Stomach smooth muscle (tissue), 2 donors: Measurements from ENCODE around the gene BRINP3.

ENCODE experiments used
- H3K27ac ChIP-seq: one replicate; pipeline ENCODE4 v1.7.0; 2013; ENCODE audit warnings: mild to moderate bottlenecking, low read length, inconsistent platforms
- H3K27me3 ChIP-seq, 2 donors: one replicate each; pipeline ENCODE4 v1.7.0; 2013; ENCODE audit warnings: low read length in 2 of 2; ENCODE audit not compliant: insufficient read depth in 2 of 2, control insufficient read depth in 1 of 2
- H3K36me3 ChIP-seq, 2 donors: one replicate each; pipeline ENCODE4 v1.7.0; 2013; ENCODE audit warnings: low read length in 2 of 2; ENCODE audit not compliant: control insufficient read depth in 2 of 2, insufficient read depth in 2 of 2
- H3K4me1 ChIP-seq: one replicate; pipeline ENCODE4 v1.7.0; 2013; ENCODE audit warnings: low read length; ENCODE audit not compliant: control insufficient read depth, insufficient read depth
- H3K4me3 ChIP-seq, 2 donors: one replicate each; pipeline ENCODE4 v1.7.0; 2013; ENCODE audit warnings: low read length in 2 of 2
- H3K9ac ChIP-seq, 2 donors: one replicate each; pipeline ENCODE4 v1.7.0; 2013; ENCODE audit warnings: low read length in 2 of 2, mild to moderate bottlenecking in 1 of 2
- H3K9me3 ChIP-seq, 2 donors: one replicate each; pipeline ENCODE4 v1.7.0; 2013; ENCODE audit warnings: low read length in 2 of 2; ENCODE audit not compliant: control insufficient read depth in 2 of 2
- donor health status: healthy.
- donor health status: Pancreatic carcinoma.

The BRINP3 gene

GRCh38 chr1:190399233-190399632 lies 78.4 kb downstream of the BRINP3 start:
- Histone ChIP-seq H3K4me3 (no peak overlapping the region), H3K9ac (no peak overlapping the region), H3K27ac (no peak overlapping the region), H3K36me3 (no peaks in the 10 kb centered on the region), H3K4me1 (no peaks in the 10 kb centered on the region), H3K27me3 (no peaks in the 10 kb centered on the region), H3K9me3 (no peaks in the 10 kb centered on the region)

- H3K9ac ChIP-seq = no peak overlapping the region
- no peaks in the 10 kb centered on the region for H3K9me3 ChIP-seq
- H3K4me3 ChIP-seq = no peak overlapping the region
Measured at GRCh38 chr1:190391582-190391981, 86.1 kb downstream of the BRINP3 start.

GRCh38 chr1:190377991-190378390 lies 99.7 kb downstream of the BRINP3 start:
- no peak overlapping the region for H3K4me3 ChIP-seq
- no peak overlapping the region for H3K27ac ChIP-seq
- H3K9ac ChIP-seq = no peak overlapping the region
- H3K27me3 ChIP-seq = no peaks in the 10 kb centered on the region
- H3K36me3 ChIP-seq = no peaks in the 10 kb centered on the region
- H3K4me1 ChIP-seq = no peaks in the 10 kb centered on the region
- no peaks in the 10 kb centered on the region for H3K9me3 ChIP-seq

More at GRCh38 chr1:190391582-190391981, 86.1 kb downstream of the BRINP3 start:
- Histone ChIP-seq H3K36me3 (no peaks in the 10 kb centered on the region), H3K27ac (no peak overlapping the region), H3K4me1 (no peaks in the 10 kb centered on the region), H3K27me3 (no peaks in the 10 kb centered on the region)

- Histone ChIP-seq H3K4me3 (no peak overlapping the region), H3K9ac (no peak overlapping the region)
Measured at GRCh38 chr1:190377294-190377693, 100.4 kb downstream of the BRINP3 start.

DNA sequence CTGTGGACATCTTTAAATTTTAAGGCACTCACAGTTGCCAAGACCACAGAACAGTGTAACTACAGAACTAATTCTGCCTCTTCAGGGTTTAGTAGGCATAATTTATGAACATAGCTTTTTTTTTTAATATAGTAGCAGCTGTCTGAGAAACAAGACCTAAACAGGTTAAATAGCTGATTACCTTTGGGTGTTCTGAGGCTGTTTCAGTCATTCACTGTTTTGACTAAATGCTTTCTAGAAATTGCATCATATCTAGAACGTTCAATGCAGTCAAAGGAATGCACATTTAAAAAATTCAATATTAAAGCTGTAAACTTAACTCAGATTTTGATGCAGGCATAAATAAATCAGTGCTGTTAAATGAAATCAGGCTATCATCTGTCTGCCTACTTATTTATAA lies 101.6 kb downstream of the BRINP3 start:
- Histone ChIP-seq H3K9ac (no peak overlapping the region), H3K9me3 (no peaks in the 10 kb centered on the region), H3K4me3 (no peak overlapping the region), H3K27ac (no peak overlapping the region), H3K4me1 (no peaks in the 10 kb centered on the region), H3K27me3 (no peaks in the 10 kb centered on the region), H3K36me3 (no peaks in the 10 kb centered on the region)

More at GRCh38 chr1:190377294-190377693, 100.4 kb downstream of the BRINP3 start:
- Histone ChIP-seq H3K4me1 (no peaks in the 10 kb centered on the region), H3K36me3 (no peaks in the 10 kb centered on the region), H3K27ac (no peak overlapping the region), H3K27me3 (no peaks in the 10 kb centered on the region), H3K9me3 (no peaks in the 10 kb centered on the region)

- H3K36me3 ChIP-seq = no peaks in the 10 kb centered on the region
- no peaks in the 10 kb centered on the region for H3K27me3 ChIP-seq
- H3K9me3 ChIP-seq = no peaks in the 10 kb centered on the region
- no peak overlapping the region for H3K27ac ChIP-seq
- H3K4me3 ChIP-seq = no peak overlapping the region
- H3K4me1 ChIP-seq = no peaks in the 10 kb centered on the region
- no peak overlapping the region for H3K9ac ChIP-seq
Measured at GRCh38 chr1:190373705-190374336, 103.8 kb downstream of the BRINP3 start.

DNA sequence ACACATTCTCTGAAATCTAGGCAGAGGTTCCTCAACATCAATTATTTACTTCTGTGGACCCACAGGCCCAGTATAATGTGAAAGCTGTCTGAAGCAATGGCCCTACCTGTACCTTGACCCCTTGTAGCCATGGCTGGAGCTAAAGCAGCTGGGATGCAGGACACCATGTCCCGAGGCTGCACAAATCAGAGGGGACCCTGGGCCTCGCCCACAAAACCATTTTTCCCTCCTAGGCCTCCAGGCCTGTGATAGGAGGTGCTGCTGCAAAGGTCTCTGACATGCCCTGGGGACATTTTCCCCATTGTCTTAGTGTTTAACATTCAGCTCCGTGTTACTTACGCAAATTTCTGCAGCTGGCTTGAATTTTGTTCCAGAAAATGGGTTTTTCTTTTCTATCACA lies 110.5 kb downstream of the BRINP3 start:
- Histone ChIP-seq H3K4me3 (no peak overlapping the region), H3K9ac (no peak overlapping the region), H3K4me1 (no peaks in the 10 kb centered on the region), H3K27ac (no peak overlapping the region), H3K36me3 (no peaks in the 10 kb centered on the region), H3K9me3 (no peaks in the 10 kb centered on the region), H3K27me3 (no peaks in the 10 kb centered on the region)

- no peak overlapping the region for H3K4me3 ChIP-seq
- no peak overlapping the region for H3K9ac ChIP-seq
- no peaks in the 10 kb centered on the region for H3K27me3 ChIP-seq
- H3K9me3 ChIP-seq = no peaks in the 10 kb centered on the region
- H3K36me3 ChIP-seq = no peaks in the 10 kb centered on the region
- H3K4me1 ChIP-seq = no peaks in the 10 kb centered on the region
- H3K27ac ChIP-seq = no peak overlapping the region
Measured at GRCh38 chr1:190365283-190365682, 112.4 kb downstream of the BRINP3 start.

- Histone ChIP-seq H3K9ac (no peak overlapping the region), H3K36me3 (no peaks in the 10 kb centered on the region), H3K27ac (no peak overlapping the region), H3K4me3 (no peak overlapping the region), H3K4me1 (no peaks in the 10 kb centered on the region), H3K27me3 (no peaks in the 10 kb centered on the region), H3K9me3 (no peaks in the 10 kb centered on the region)
Measured at GRCh38 chr1:190353538-190354101, 124.0 kb downstream of the BRINP3 start.

- H3K27me3 ChIP-seq = no peaks in the 10 kb centered on the region
- no peaks in the 10 kb centered on the region for H3K36me3 ChIP-seq
- H3K4me3 ChIP-seq = no peak overlapping the region
- H3K9ac ChIP-seq = no peak overlapping the region
- no peak overlapping the region for H3K27ac ChIP-seq
- no peaks in the 10 kb centered on the region for H3K4me1 ChIP-seq
- H3K9me3 ChIP-seq = no peaks in the 10 kb centered on the region
Measured at GRCh38 chr1:190344454-190344853, 133.2 kb downstream of the BRINP3 start.

GRCh38 chr1:190338829-190339228 lies 138.8 kb downstream of the BRINP3 start:
- no peak overlapping the region for H3K27ac ChIP-seq
- no peak overlapping the region for H3K4me3 ChIP-seq
- H3K9ac ChIP-seq = no peak overlapping the region
- H3K4me1 ChIP-seq = no peaks in the 10 kb centered on the region
- no peaks in the 10 kb centered on the region for H3K36me3 ChIP-seq
- no peaks in the 10 kb centered on the region for H3K27me3 ChIP-seq
- H3K9me3 ChIP-seq = no peaks in the 10 kb centered on the region
